Measurements from ENCODE around the gene PPP1R13B. TPM values are rescaled to one million over a fixed set of nuclear protein-coding genes. Genes with fewer than 3 reads are reported as not detected.

Gene PPP1R13B
- total RNA-seq, 1 experiment from 2014 or later, result 17.8 TPM

- CTCF ChIA-PET, result no interaction called here
- peaks cover 0 to 7% of the 10 kb centered on the region in 2 experiments; a peak in 2 of 4 replicates for H3K4me1 ChIP-seq (ENCODE audit: control insufficient read depth in 1 of 2, insufficient read depth in 2 of 2, low read length in 2 of 2)
- no peak overlapping the region for H3K4me2 ChIP-seq (ENCODE audit: low read length)
- H2AFZ ChIP-seq (ENCODE audit: low read depth, low read length, poor library complexity, severe bottlenecking), result no peak overlapping the region
- H4K20me1 ChIP-seq (ENCODE audit: insufficient read depth), result no peaks in the 10 kb centered on the region
- no peaks in the 10 kb centered on the region; the same call in 1 of the 2 replicates for H3K27me3 ChIP-seq (ENCODE audit: insufficient read depth, low read length)
- POLR2A ChIA-PET, result no interaction called here
- no peak for ATAC-seq
- RAD21 ChIA-PET (ENCODE audit: low non-redundant PET in 1 of 2, low total read pairs in 2 of 2, uncharacterized antibody in 2 of 2, unreplicated experiment in 2 of 2), result no interaction called here
- no peaks in the 10 kb centered on the region for H3K79me2 ChIP-seq (ENCODE audit: insufficient read depth, low read length)
- BruUV-seq (replicated peaks), result no TSS peak
- no peaks in the 10 kb centered on the region for H3K36me3 ChIP-seq (ENCODE audit: control insufficient read depth in 1 of 2, insufficient read depth in 2 of 2, low read length in 2 of 2)
- H3K9me3 ChIP-seq (ENCODE audit: control insufficient read depth in 1 of 2, insufficient read depth in 1 of 2, low read depth in 1 of 2, low read length in 2 of 2), result no peaks in the 10 kb centered on the region
- no peak overlapping the region for H3K27ac ChIP-seq (ENCODE audit: low read depth, low read length)
- H3K9me2 ChIP-seq (ENCODE audit: insufficient read depth), result no peaks in the 10 kb centered on the region
- no peak overlapping the region for H3K4me3 ChIP-seq (replicated peaks in 1 of 2; ENCODE audit: low read depth in 1 of 2, low read length in 2 of 2)
- DNase-seq (ENCODE audit: low read depth, low spot score), result no peak
- intact Hi-C loops (cut with micrococcal nuclease), result no loop called here
- H3K9ac ChIP-seq (ENCODE audit: low read length), result no peak overlapping the region
- TF ChIP-seq CTCF (IDR thresholded peaks at IDR 0.05 in 2 of 3, conservative IDR thresholded peaks at IDR 0.05 in 1 of 3; ENCODE audit: borderline replicate concordance in 1 of 3, insufficient read depth in 1 of 3, low read depth in 2 of 3, low read length in 2 of 3) (no peak), ZFX (IDR thresholded peaks at IDR 0.05) (no peak), SP1 (IDR thresholded peaks at IDR 0.05; ENCODE audit: low read depth) (no peak), SIN3A (IDR thresholded peaks at IDR 0.05; ENCODE audit: low read depth) (no peak), POLR2AphosphoS5 (IDR thresholded peaks at IDR 0.05; ENCODE audit: low read depth, low read length) (no peak), TCF7L2 (IDR thresholded peaks at IDR 0.05; ENCODE audit: borderline replicate concordance, extremely low read depth, insufficient read depth, insufficient read length) (no peak), EZH2phosphoT487 (IDR thresholded peaks at IDR 0.05; ENCODE audit: borderline replicate concordance) (no peak), CBX3 (IDR thresholded peaks at IDR 0.05; ENCODE audit: low read depth) (no peak), POLR2A (IDR thresholded peaks at IDR 0.05; ENCODE audit: borderline replicate concordance, extremely low read depth, insufficient read depth, insufficient read length) (no peak), JUND (IDR thresholded peaks at IDR 0.05) (no peak), ZBTB33 (IDR thresholded peaks at IDR 0.05; ENCODE audit: extremely low read depth, insufficient replicate concordance, low read length) (no peak), YY1 (IDR thresholded peaks at IDR 0.05; ENCODE audit: extremely low read depth, insufficient replicate concordance, low read depth, low read length) (no peak), MAX (IDR thresholded peaks at IDR 0.05) (no peak), CEBPB (IDR thresholded peaks at IDR 0.05; ENCODE audit: low read depth) (no peak), SRF (IDR thresholded peaks at IDR 0.05; ENCODE audit: low read depth) (no peak), ELF1 (IDR thresholded peaks at IDR 0.05; ENCODE audit: borderline replicate concordance, low read depth) (no peak), ATF3 (IDR thresholded peaks at IDR 0.05) (no peak)
Measured at GRCh38 chr14:103863245-103863644, 15.9 kb upstream of the PPP1R13B start.
